IMR-90 (cell line): ENCODE measurements around the gene VRK2.

Experiments used
- BHLHE40 ChIP-seq: fragments of 150-350 bp; IDR thresholded peaks from 2 replicates; pipeline ENCODE4 v1.6.1; 2016; ENCODE audit warnings: mild to moderate bottlenecking, low read depth, low read length
- CEBPB ChIP-seq: IDR thresholded peaks from 2 replicates; pipeline ENCODE4 v1.6.1; 2012; ENCODE audit warnings: low read depth, low read length, improper control_type of control experiment
- CTCF ChIP-seq: conservative IDR thresholded peaks from 2 replicates; pipeline ENCODE4 v1.5.1; 2012; ENCODE audit warnings: mild to moderate bottlenecking, low read depth, low read length, improper control_type of control experiment
- ELK1 ChIP-seq: fragments of 150-350 bp; IDR thresholded peaks from 2 replicates; pipeline ENCODE4 v1.6.1; 2016; ENCODE audit warnings: low read depth, mild to moderate bottlenecking, low read length, moderate library complexity, borderline replicate concordance
- MAFK ChIP-seq: IDR thresholded peaks from 2 replicates; pipeline ENCODE4 v1.6.1; 2012; ENCODE audit warnings: low read depth, low read length, improper control_type of control experiment
- MAZ ChIP-seq: IDR thresholded peaks from 2 replicates; pipeline ENCODE4 v1.6.1; 2012; ENCODE audit warnings: low read depth, mild to moderate bottlenecking, low read length, improper control_type of control experiment, moderate library complexity, borderline replicate concordance
- MXI1 ChIP-seq: IDR thresholded peaks from 2 replicates; pipeline ENCODE4 v1.6.1; 2012; ENCODE audit warnings: low read depth, mild to moderate bottlenecking, low read length, moderate library complexity, borderline replicate concordance
- NFE2L2 ChIP-seq: fragments of 150-350 bp; IDR thresholded peaks from 2 replicates; pipeline ENCODE4 v1.6.1; 2016; ENCODE audit warnings: low read depth, mild to moderate bottlenecking, low read length
- POLR2A ChIP-seq: IDR thresholded peaks from 2 replicates; pipeline ENCODE4 v1.6.1; 2012; ENCODE audit warnings: mild to moderate bottlenecking, low read depth, low read length
- RAD21 ChIP-seq: IDR thresholded peaks from 2 replicates; pipeline ENCODE4 v1.6.1; 2012; ENCODE audit warnings: low read length, improper control_type of control experiment
- RCOR1 ChIP-seq: IDR thresholded peaks from 2 replicates; pipeline ENCODE4 v1.6.1; 2012; ENCODE audit warnings: mild to moderate bottlenecking, low read length, improper control_type of control experiment; ENCODE audit not compliant: insufficient replicate concordance
- RFX5 ChIP-seq: IDR thresholded peaks from 2 replicates; pipeline ENCODE4 v1.8.0; 2012; ENCODE audit warnings: low read depth, mild to moderate bottlenecking, low read length, moderate library complexity
- USF2 ChIP-seq: fragments of 150-350 bp; IDR thresholded peaks from 2 replicates; pipeline ENCODE4 v1.6.1; 2017; ENCODE audit warnings: mild to moderate bottlenecking, antibody characterized with exemption, low read length, low read depth

GRCh38 chr2:58206785-58207184 lies 160.2 kb downstream of the VRK2 start:
- no peak for TF ChIP-seq BHLHE40
- TF ChIP-seq POLR2A, result no peak
- no peak for TF ChIP-seq CTCF
- TF ChIP-seq RCOR1, result no peak
- TF ChIP-seq RAD21, result no peak
- TF ChIP-seq ELK1, result no peak
- TF ChIP-seq CEBPB, result no peak
- TF ChIP-seq NFE2L2, result no peak
- no peak for TF ChIP-seq RFX5
- no peak for TF ChIP-seq MAZ
- no peak for TF ChIP-seq MAFK
- TF ChIP-seq USF2, result no peak
- TF ChIP-seq MXI1, result no peak
